ENCODE data around the gene CETN3.

- TF ChIP-seq, protein P1, sequence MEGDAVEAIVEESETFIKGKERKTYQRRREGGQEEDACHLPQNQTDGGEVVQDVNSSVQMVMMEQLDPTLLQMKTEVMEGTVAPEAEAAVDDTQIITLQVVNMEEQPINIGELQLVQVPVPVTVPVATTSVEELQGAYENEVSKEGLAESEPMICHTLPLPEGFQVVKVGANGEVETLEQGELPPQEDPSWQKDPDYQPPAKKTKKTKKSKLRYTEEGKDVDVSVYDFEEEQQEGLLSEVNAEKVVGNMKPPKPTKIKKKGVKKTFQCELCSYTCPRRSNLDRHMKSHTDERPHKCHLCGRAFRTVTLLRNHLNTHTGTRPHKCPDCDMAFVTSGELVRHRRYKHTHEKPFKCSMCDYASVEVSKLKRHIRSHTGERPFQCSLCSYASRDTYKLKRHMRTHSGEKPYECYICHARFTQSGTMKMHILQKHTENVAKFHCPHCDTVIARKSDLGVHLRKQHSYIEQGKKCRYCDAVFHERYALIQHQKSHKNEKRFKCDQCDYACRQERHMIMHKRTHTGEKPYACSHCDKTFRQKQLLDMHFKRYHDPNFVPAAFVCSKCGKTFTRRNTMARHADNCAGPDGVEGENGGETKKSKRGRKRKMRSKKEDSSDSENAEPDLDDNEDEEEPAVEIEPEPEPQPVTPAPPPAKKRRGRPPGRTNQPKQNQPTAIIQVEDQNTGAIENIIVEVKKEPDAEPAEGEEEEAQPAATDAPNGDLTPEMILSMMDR (IDR thresholded peaks at IDR 0.05): no peak
- no peak for TF ChIP-seq POLR2A (IDR thresholded peaks at IDR 0.05)
Observed at GRCh38 chr5:90408571-90409317, 812 bp downstream of the CETN3 start.

Data from esophagus squamous epithelium (tissue), 4 donors.